HEK293 (cell line): ENCODE measurements around the gene SCAMP5.
A peak's percentile ranks its signal among the peaks of the same experiment; 100 is the strongest.

Experiments
- BCL11A ChIP-seq: fragments of 450-650 bp; formaldehyde crosslinking; IDR thresholded peaks from 2 replicates; pipeline ENCODE4 v1.5.1; 2016; ENCODE audit warnings: low read depth, missing biosample characterization, missing genetic modification characterization
- IKZF3 ChIP-seq: fragments of 450-650 bp; IDR thresholded peaks from 2 replicates; pipeline ENCODE4 v1.5.0; 2018; ENCODE audit warnings: missing biosample characterization, mild to moderate bottlenecking, missing genetic modification characterization, moderate library complexity
- INSM2 ChIP-seq: fragments of 450-650 bp; formaldehyde crosslinking; IDR thresholded peaks from 2 replicates; pipeline ENCODE4 v1.5.1; 2016; ENCODE audit warnings: missing biosample characterization, missing genetic modification characterization
- KLF9 ChIP-seq: fragments of 450-650 bp; formaldehyde crosslinking; IDR thresholded peaks from 2 replicates; pipeline ENCODE4 v1.5.1; 2016; ENCODE audit warnings: missing biosample characterization, missing genetic modification characterization, low read depth
- RBAK ChIP-seq: fragments of 450-650 bp; formaldehyde crosslinking; IDR thresholded peaks from 2 replicates; pipeline ENCODE4 v1.5.1; 2016; ENCODE audit warnings: missing biosample characterization, missing genetic modification characterization
- SCRT1 ChIP-seq: fragments of 450-650 bp; formaldehyde crosslinking; IDR thresholded peaks from 2 replicates; pipeline ENCODE4 v1.5.1; 2016; ENCODE audit warnings: missing biosample characterization, missing genetic modification characterization, borderline replicate concordance
- SP2 ChIP-seq: fragments of 450-650 bp; formaldehyde crosslinking; IDR thresholded peaks from 2 replicates; pipeline ENCODE4 v1.5.1; 2016; ENCODE audit warnings: missing biosample characterization, missing genetic modification characterization
- SP3 ChIP-seq: fragments of 450-650 bp; formaldehyde crosslinking; IDR thresholded peaks from 2 replicates; pipeline ENCODE4 v1.5.1; 2016; ENCODE audit warnings: missing biosample characterization, missing genetic modification characterization
- SP7 ChIP-seq: fragments of 450-650 bp; formaldehyde crosslinking; IDR thresholded peaks from 2 replicates; pipeline ENCODE4 v1.5.1; 2016; ENCODE audit warnings: missing biosample characterization, missing genetic modification characterization
- WT1 ChIP-seq: fragments of 450-650 bp; formaldehyde crosslinking; IDR thresholded peaks from 2 replicates; pipeline ENCODE4 v1.5.1; 2016; ENCODE audit warnings: missing biosample characterization, missing genetic modification characterization
- ZBTB20 ChIP-seq: fragments of 450-650 bp; formaldehyde crosslinking; IDR thresholded peaks from 2 replicates; pipeline ENCODE4 v1.5.1; 2016; ENCODE audit warnings: missing biosample characterization, missing genetic modification characterization
- ZFP69B ChIP-seq: fragments of 450-650 bp; formaldehyde crosslinking; IDR thresholded peaks from 2 replicates; pipeline ENCODE4 v1.5.1; 2016; ENCODE audit warnings: missing biosample characterization, missing genetic modification characterization
- ZIC2 ChIP-seq: fragments of 450-650 bp; formaldehyde crosslinking; IDR thresholded peaks from 2 replicates; pipeline ENCODE4 v1.5.1; 2016; ENCODE audit warnings: missing biosample characterization, missing genetic modification characterization
- ZNF10 ChIP-seq: fragments of 450-650 bp; formaldehyde crosslinking; IDR thresholded peaks from 2 replicates; pipeline ENCODE4 v1.5.1; 2017; ENCODE audit warnings: missing biosample characterization, missing genetic modification characterization
- ZNF214 ChIP-seq: fragments of 450-650 bp; formaldehyde crosslinking; IDR thresholded peaks from 2 replicates; pipeline ENCODE4 v1.5.1; 2017; ENCODE audit warnings: missing biosample characterization, mild to moderate bottlenecking, missing genetic modification characterization, borderline replicate concordance
- ZNF23 ChIP-seq: fragments of 450-650 bp; formaldehyde crosslinking; IDR thresholded peaks from 2 replicates; pipeline ENCODE4 v1.5.1; 2016; ENCODE audit warnings: missing biosample characterization, missing genetic modification characterization, borderline replicate concordance
- ZNF24 ChIP-seq: fragments of 450-650 bp; formaldehyde crosslinking; IDR thresholded peaks from 2 replicates; pipeline ENCODE4 v1.5.1; 2016; ENCODE audit warnings: missing biosample characterization, missing genetic modification characterization
- ZNF341 ChIP-seq: fragments of 450-650 bp; formaldehyde crosslinking; IDR thresholded peaks from 2 replicates; pipeline ENCODE4; 2016; ENCODE audit warnings: low read depth, missing biosample characterization, missing genetic modification characterization
- ZNF354C ChIP-seq: fragments of 450-650 bp; formaldehyde crosslinking; IDR thresholded peaks from 2 replicates; pipeline ENCODE4 v1.5.1; 2016; ENCODE audit warnings: missing biosample characterization, missing genetic modification characterization, low read depth, borderline replicate concordance
- ZNF37A ChIP-seq: fragments of 450-650 bp; IDR thresholded peaks from 2 replicates; pipeline ENCODE4 v1.5.1; 2018; ENCODE audit warnings: missing biosample characterization, missing genetic modification characterization
- ZNF416 ChIP-seq: fragments of 450-650 bp; formaldehyde crosslinking; IDR thresholded peaks from 2 replicates; pipeline ENCODE4 v1.5.1; 2016; ENCODE audit warnings: missing biosample characterization, missing genetic modification characterization
- ZNF433 ChIP-seq: fragments of 450-650 bp; formaldehyde crosslinking; IDR thresholded peaks from 2 replicates; pipeline ENCODE4 v1.5.1; 2016; ENCODE audit warnings: missing biosample characterization, missing genetic modification characterization, low read depth
- ZNF48 ChIP-seq: fragments of 450-650 bp; formaldehyde crosslinking; IDR thresholded peaks from 2 replicates; pipeline ENCODE4 v1.5.1; 2016; ENCODE audit warnings: missing biosample characterization, missing genetic modification characterization
- ZNF501 ChIP-seq: fragments of 450-650 bp; formaldehyde crosslinking; IDR thresholded peaks from 2 replicates; pipeline ENCODE4 v1.5.1; 2016; ENCODE audit warnings: missing biosample characterization, missing genetic modification characterization
- ZNF555 ChIP-seq: fragments of 450-650 bp; formaldehyde crosslinking; conservative IDR thresholded peaks from 2 replicates; pipeline ENCODE4 v1.5.1; 2017; ENCODE audit warnings: missing biosample characterization, mild to moderate bottlenecking, missing genetic modification characterization, inconsistent platforms
- ZNF561 ChIP-seq: fragments of 450-650 bp; IDR thresholded peaks from 2 replicates; pipeline ENCODE4 v1.5.1; 2018; ENCODE audit warnings: missing biosample characterization, missing genetic modification characterization, borderline replicate concordance
- ZNF600 ChIP-seq: fragments of 450-650 bp; formaldehyde crosslinking; IDR thresholded peaks from 2 replicates; pipeline ENCODE4 v1.5.1; 2016; ENCODE audit warnings: missing biosample characterization, missing genetic modification characterization
- ZNF610 ChIP-seq: fragments of 450-650 bp; formaldehyde crosslinking; IDR thresholded peaks from 2 replicates; pipeline ENCODE4 v1.5.1; 2016; ENCODE audit warnings: missing biosample characterization, missing genetic modification characterization, borderline replicate concordance
- TF ChIP-seq, protein P1 (sequence below): fragments of 450-650 bp; formaldehyde crosslinking; IDR thresholded peaks from 2 replicates; pipeline ENCODE4 v1.5.1; 2017; ENCODE audit warnings: missing biosample characterization, missing genetic modification characterization
- TF ChIP-seq, protein P2 (sequence below): fragments of 450-650 bp; formaldehyde crosslinking; IDR thresholded peaks from 2 replicates; pipeline ENCODE4 v1.5.1; 2016; ENCODE audit warnings: missing biosample characterization, missing genetic modification characterization
- TF ChIP-seq, protein P3 (sequence below): fragments of 450-650 bp; formaldehyde crosslinking; IDR thresholded peaks from 2 replicates; pipeline ENCODE4 v1.5.1; 2016; ENCODE audit warnings: missing biosample characterization, missing genetic modification characterization
- TF ChIP-seq, protein P4 (sequence below): fragments of 450-650 bp; formaldehyde crosslinking; IDR thresholded peaks from 2 replicates; pipeline ENCODE4 v1.5.1; 2016; ENCODE audit warnings: missing biosample characterization, missing genetic modification characterization, borderline replicate concordance

SCAMP5 gene

GRCh38 chr15:74956648-74957475, 38.5 kb upstream of the SCAMP5 start, which contains the start of gene RPP25 (continued):
- TF ChIP-seq ZNF416 (tag by site-specific recombination): no peak
- TF ChIP-seq, protein P1, sequence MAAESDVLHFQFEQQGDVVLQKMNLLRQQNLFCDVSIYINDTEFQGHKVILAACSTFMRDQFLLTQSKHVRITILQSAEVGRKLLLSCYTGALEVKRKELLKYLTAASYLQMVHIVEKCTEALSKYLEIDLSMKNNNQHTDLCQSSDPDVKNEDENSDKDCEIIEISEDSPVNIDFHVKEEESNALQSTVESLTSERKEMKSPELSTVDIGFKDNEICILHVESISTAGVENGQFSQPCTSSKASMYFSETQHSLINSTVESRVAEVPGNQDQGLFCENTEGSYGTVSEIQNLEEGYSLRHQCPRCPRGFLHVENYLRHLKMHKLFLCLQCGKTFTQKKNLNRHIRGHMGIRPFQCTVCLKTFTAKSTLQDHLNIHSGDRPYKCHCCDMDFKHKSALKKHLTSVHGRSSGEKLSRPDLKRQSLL (tag by site-specific recombination): no peak
- TF ChIP-seq ZNF37A: no peak
- TF ChIP-seq ZNF501 (tag by site-specific recombination): peak; percentile 48; the same call in 1 of the 2 replicates
- TF ChIP-seq ZFP69B (tag by site-specific recombination): peak; percentile 77
- TF ChIP-seq ZIC2 (tag by site-specific recombination): peak; percentile 47
- TF ChIP-seq ZNF214 (tag by site-specific recombination): no peak
- TF ChIP-seq RBAK: no peak
- no peak for TF ChIP-seq BCL11A
- TF ChIP-seq, protein P2, sequence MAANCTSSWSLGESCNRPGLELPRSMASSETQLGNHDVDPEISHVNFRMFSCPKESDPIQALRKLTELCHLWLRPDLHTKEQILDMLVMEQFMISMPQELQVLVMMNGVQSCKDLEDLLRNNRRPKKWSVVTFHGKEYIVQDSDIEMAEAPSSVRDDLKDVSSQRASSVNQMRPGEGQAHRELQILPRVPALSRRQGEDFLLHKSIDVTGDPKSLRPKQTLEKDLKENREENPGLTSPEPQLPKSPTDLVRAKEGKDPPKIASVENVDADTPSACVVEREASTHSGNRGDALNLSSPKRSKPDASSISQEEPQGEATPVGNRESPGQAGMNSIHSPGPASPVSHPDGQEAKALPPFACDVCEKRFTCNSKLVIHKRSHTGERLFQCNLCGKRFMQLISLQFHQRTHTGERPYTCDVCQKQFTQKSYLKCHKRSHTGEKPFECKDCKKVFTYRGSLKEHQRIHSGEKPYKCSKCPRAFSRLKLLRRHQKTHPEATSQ: peak; percentile 49; the same call in 1 of the 2 replicates
- no peak for TF ChIP-seq SCRT1 (tag by site-specific recombination)
- peak; percentile 62 for TF ChIP-seq SP2 (tag by site-specific recombination)
- TF ChIP-seq ZNF555: no peak
- TF ChIP-seq KLF9 (tag by site-specific recombination): no peak
- peak; percentile 98 for TF ChIP-seq ZNF10 (tag by site-specific recombination)
- no peak for TF ChIP-seq ZNF23 (tag by site-specific recombination)
- TF ChIP-seq, protein P3, sequence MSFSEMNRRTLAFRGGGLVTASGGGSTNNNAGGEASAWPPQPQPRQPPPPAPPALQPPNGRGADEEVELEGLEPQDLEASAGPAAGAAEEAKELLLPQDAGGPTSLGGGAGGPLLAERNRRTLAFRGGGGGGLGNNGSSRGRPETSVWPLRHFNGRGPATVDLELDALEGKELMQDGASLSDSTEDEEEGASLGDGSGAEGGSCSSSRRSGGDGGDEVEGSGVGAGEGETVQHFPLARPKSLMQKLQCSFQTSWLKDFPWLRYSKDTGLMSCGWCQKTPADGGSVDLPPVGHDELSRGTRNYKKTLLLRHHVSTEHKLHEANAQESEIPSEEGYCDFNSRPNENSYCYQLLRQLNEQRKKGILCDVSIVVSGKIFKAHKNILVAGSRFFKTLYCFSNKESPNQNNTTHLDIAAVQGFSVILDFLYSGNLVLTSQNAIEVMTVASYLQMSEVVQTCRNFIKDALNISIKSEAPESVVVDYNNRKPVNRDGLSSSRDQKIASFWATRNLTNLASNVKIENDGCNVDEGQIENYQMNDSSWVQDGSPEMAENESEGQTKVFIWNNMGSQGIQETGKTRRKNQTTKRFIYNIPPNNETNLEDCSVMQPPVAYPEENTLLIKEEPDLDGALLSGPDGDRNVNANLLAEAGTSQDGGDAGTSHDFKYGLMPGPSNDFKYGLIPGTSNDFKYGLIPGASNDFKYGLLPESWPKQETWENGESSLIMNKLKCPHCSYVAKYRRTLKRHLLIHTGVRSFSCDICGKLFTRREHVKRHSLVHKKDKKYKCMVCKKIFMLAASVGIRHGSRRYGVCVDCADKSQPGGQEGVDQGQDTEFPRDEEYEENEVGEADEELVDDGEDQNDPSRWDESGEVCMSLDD: no peak
- TF ChIP-seq ZNF600 (tag by site-specific recombination): 0 out of 2 replicates have a peak, but pooled peaks have one; percentile 26
- TF ChIP-seq ZNF48 (tag by site-specific recombination): no peak
- TF ChIP-seq ZBTB20 (tag by site-specific recombination): peak; percentile 93
- 0 out of 2 replicates have a peak, but pooled peaks have one; percentile 38 for TF ChIP-seq ZNF561 (tag by site-specific recombination)
- TF ChIP-seq, protein P4, sequence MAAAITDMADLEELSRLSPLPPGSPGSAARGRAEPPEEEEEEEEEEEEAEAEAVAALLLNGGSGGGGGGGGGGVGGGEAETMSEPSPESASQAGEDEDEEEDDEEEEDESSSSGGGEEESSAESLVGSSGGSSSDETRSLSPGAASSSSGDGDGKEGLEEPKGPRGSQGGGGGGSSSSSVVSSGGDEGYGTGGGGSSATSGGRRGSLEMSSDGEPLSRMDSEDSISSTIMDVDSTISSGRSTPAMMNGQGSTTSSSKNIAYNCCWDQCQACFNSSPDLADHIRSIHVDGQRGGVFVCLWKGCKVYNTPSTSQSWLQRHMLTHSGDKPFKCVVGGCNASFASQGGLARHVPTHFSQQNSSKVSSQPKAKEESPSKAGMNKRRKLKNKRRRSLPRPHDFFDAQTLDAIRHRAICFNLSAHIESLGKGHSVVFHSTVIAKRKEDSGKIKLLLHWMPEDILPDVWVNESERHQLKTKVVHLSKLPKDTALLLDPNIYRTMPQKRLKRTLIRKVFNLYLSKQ: no peak
- no peak for TF ChIP-seq ZNF354C (tag by site-specific recombination)
- TF ChIP-seq ZNF433 (tag by site-specific recombination): no peak
- 0 out of 2 replicates have a peak, but pooled peaks have one; percentile 17 for TF ChIP-seq INSM2 (tag by site-specific recombination)
- no peak for TF ChIP-seq IKZF3 (tag by site-specific recombination)
- peak; percentile 81 for TF ChIP-seq ZNF341
- TF ChIP-seq SP7 (tag by site-specific recombination): peak; percentile 71
- TF ChIP-seq WT1 (tag by site-specific recombination): peak; percentile 61; the same call in 1 of the 2 replicates
- TF ChIP-seq ZNF24 (tag by site-specific recombination): peak; percentile 53; the same call in 1 of the 2 replicates
- no peak; the same call in 1 of the 2 replicates for TF ChIP-seq ZNF610 (tag by site-specific recombination)
- TF ChIP-seq SP3 (tag by site-specific recombination): peak; percentile 89
